ENCODE measurements around the gene CAPN13.

The CAPN13 gene

GRCh38 chr2:30821960-30822359 is 14.7 kb upstream of the CAPN13 start:
- H3K4me3 ChIP-seq (ENCODE audit: low read depth, low read length): no peak overlapping the region
- TF ChIP-seq CTCF (IDR thresholded peaks at IDR 0.05; ENCODE audit: low read depth, low read length, missing control alignments): no peak
- no peak for DNase-seq (ENCODE audit: low read depth)
- in situ Hi-C loops (cut with HindIII; ENCODE audit: low sequenced_read_pairs): no loop called here

- no peak overlapping the region for H3K4me3 ChIP-seq (ENCODE audit: low read depth, low read length)
- no peak for TF ChIP-seq CTCF (IDR thresholded peaks at IDR 0.05; ENCODE audit: low read depth, low read length, missing control alignments)
- DNase-seq (ENCODE audit: low read depth): no peak
- in situ Hi-C loops (cut with HindIII; ENCODE audit: low sequenced_read_pairs): no loop called here
Measured at GRCh38 chr2:30820381-30821055, 13.3 kb upstream of the CAPN13 start.

GRCh38 chr2:30809938-30810337 is 2.7 kb upstream of the CAPN13 start:
- H3K4me3 ChIP-seq (ENCODE audit: low read depth, low read length): no peak overlapping the region
- DNase-seq (ENCODE audit: low read depth): no peak
- no peak for TF ChIP-seq CTCF (IDR thresholded peaks at IDR 0.05; ENCODE audit: low read depth, low read length, missing control alignments)
- in situ Hi-C loops (cut with HindIII; ENCODE audit: low sequenced_read_pairs): no loop called here

- no peak overlapping the region for H3K4me3 ChIP-seq (ENCODE audit: low read depth, low read length)
- no peak for TF ChIP-seq CTCF (IDR thresholded peaks at IDR 0.05; ENCODE audit: low read depth, low read length, missing control alignments)
- in situ Hi-C loops (cut with HindIII; ENCODE audit: low sequenced_read_pairs): no loop called here
- DNase-seq (ENCODE audit: low read depth): no peak
Measured at GRCh38 chr2:30808695-30809094, 1.4 kb upstream of the CAPN13 start.

GRCh38 chr2:30803281-30803680 is 4.0 kb downstream of the CAPN13 start:
- H3K4me3 ChIP-seq (ENCODE audit: low read depth, low read length): no peak overlapping the region
- no peak for DNase-seq (ENCODE audit: low read depth)
- no peak for TF ChIP-seq CTCF (IDR thresholded peaks at IDR 0.05; ENCODE audit: low read depth, low read length, missing control alignments)
- in situ Hi-C loops (cut with HindIII; ENCODE audit: low sequenced_read_pairs): no loop called here

GRCh38 chr2:30802611-30803010 is 4.6 kb downstream of the CAPN13 start:
- DNase-seq (ENCODE audit: low read depth): no peak
- in situ Hi-C loops (cut with HindIII; ENCODE audit: low sequenced_read_pairs): no loop called here
- no peak for TF ChIP-seq CTCF (IDR thresholded peaks at IDR 0.05; ENCODE audit: low read depth, low read length, missing control alignments)
- no peak overlapping the region for H3K4me3 ChIP-seq (ENCODE audit: low read depth, low read length)

All from astrocyte of the cerebellum (primary cell).